Measurements from ENCODE around the gene CAMK2D.

CAMK2D gene

GRCh38 chr4:113434247-113434587 lies 327.3 kb downstream of the CAMK2D start:
- DNase-seq: no peak

GRCh38 chr4:113433536-113434246 lies 327.8 kb downstream of the CAMK2D start:
- DNase-seq: no peak

DNA sequence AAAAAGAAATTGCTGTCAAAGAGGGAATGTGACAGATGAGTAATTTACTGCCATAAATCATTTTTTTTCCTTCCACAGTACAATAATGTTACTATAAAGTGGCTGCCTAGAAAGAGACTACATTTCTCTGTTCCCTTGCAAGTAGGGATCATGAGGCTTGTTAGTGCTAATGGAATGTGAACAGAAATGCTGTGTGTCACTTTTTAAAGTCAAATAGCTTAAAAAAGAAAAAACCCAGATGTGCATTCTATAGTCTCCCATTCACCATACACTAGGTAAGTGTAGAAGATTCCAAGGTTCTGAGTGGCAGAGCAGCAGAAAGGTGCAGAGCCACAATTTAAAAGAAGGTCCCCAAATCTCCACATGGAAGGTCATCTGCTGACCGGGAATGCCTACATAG lies 328.4 kb downstream of the CAMK2D start:
- no peak for DNase-seq

DNA sequence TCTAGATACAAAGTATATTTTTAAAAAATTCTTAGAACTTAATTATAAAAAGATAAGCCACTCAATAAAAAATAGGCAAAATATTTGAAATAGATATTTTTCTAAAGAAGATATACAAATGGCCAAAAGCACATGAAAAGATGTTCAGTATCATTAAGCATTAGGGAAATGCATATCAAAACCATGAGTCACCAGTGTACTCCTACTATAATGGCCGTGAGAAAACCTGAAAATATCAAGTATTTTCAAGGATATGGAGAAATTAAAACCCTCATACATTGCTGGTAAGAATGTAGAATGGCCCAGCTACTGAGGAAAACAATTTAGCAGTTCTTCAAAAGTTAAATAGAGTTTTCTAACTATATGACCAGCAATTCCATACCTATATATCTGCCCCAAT lies 337.9 kb downstream of the CAMK2D start:
- DNase-seq: no peak

DNA sequence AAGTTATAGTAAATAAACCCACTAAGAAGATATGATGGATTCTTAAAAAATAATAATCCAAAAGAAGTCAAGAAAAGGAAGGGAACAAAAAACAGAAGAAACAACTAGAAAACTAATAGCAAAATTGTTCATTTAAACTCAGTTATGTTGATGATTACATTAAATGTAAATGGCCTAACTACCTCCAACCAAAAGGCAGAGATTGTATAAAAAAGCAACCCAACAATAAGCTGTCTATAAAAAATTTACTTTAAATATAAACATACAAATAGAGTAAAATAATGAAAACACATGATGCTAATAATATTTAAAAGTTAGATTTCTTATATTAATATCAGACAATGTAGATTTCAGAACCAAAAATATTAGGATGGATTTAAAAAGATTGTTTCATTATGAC lies 340.6 kb downstream of the CAMK2D start:
- no peak for DNase-seq

DNA sequence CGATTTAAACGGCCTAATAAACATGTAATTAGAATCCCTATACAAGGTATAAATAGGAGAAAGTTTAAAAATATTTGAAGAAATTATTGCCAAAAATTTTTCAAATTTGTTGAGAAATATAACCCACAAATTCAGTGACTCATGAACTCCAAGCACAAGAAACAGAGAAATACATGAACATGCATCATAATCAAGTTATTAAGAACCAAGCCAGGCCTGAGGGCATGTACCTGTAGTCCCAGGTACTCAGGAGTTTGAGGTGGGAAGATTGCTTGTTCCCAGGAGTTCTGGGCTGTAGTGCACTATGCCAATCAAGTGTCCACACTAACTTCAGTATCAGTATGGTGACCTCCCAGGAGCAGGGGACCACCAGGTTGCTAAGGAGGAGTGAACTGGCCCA lies 341.9 kb downstream of the CAMK2D start:
- DNase-seq: no peak

DNA sequence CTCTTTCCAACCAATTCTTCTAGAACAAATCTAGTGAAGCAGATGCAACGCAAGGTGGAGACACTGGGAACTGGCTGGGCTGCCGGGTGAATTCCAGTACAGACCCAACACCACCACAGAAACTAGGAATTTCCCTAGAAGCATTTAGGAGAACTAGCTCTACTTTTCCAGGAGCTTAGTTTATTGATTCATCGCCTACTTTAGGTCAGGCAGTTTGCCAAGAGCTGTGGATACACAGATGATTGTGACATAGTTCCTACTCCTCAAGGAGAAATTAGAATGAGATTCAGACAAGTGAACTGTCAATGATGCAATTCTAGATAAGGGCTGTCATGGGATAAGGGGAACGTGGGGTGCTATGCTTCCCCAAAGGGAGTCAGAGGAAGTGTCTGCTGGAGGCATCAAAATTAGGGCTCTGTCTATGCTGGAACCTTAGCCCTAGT lies 350.0 kb downstream of the CAMK2D start:
- peak; percentile 66 to 67 for DNase-seq

- DNase-seq: no peak
These were observed 350.9 kb downstream of the CAMK2D start for GRCh38 chr4:113410686-113411085.

DNA sequence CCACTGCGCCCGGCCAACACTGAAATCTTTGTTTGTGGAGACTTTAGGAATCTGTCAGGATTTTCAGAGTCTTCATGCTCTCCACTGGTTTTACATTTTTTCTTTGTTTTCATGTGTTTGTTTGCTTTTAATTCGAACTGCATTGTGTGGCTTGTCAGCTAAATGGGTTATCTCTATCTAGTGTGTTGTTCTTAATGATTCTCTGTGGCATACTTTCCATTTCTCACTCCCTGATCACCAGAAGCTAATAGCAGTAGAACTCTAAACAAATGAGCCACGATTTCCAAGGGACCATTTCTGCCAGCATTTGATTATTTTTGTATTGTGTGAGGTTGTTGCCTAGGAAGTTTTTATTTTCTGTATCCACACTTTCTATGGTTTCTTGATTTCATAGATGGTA lies 352.4 kb downstream of the CAMK2D start:
- no peak for DNase-seq

- DNase-seq: no peak
These were observed 354.1 kb downstream of the CAMK2D start for GRCh38 chr4:113407409-113407808.

- no peak for DNase-seq
These were observed 354.9 kb downstream of the CAMK2D start for GRCh38 chr4:113406723-113407016.

- DNase-seq: no peak
These were observed 355.4 kb downstream of the CAMK2D start for GRCh38 chr4:113405874-113406722.

- no peak for DNase-seq
These were observed 356.7 kb downstream of the CAMK2D start for GRCh38 chr4:113404841-113405240.

DNA sequence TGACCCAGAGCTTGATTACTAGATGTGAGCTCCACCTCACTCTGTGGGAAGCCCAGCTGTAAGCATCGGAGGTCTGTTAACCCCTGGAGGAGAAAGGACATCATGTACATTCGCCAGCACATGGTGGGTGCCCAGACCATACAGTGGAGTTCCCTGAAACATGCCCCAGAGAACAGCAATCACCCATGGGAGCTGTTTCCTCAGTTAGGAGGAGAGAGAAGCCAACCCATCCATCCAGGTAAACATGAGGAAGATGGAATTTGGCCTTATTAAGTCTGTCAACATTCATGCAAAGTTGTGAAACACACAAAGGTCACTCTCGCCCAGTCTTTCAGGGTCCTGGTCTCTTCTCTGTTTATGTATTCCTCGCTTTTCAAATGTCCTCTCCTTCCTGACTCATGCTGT lies 357.4 kb downstream of the CAMK2D start:
- no peak for DNase-seq

Data from inflammatory macrophage (primary cell).